HG02981 (cell line): Measurements from ENCODE around the gene KSR2.
A peak's percentile ranks its signal among the peaks of the same experiment; 100 is the strongest.
"Not testable (repeated sequence)": the region's sequence is repeated elsewhere in the genome, so short reads cannot be mapped to it uniquely, and the experiment has no call there.

Experiments
- ATAC-seq: cut with Tn5 transposase; IDR thresholded peaks from one replicate; pipeline ENCODE4 v1.9.1; 2021; ENCODE audit warnings: mild to moderate bottlenecking, moderate library complexity; ENCODE audit not compliant: unreplicated experiment

Gene KSR2

DNA sequence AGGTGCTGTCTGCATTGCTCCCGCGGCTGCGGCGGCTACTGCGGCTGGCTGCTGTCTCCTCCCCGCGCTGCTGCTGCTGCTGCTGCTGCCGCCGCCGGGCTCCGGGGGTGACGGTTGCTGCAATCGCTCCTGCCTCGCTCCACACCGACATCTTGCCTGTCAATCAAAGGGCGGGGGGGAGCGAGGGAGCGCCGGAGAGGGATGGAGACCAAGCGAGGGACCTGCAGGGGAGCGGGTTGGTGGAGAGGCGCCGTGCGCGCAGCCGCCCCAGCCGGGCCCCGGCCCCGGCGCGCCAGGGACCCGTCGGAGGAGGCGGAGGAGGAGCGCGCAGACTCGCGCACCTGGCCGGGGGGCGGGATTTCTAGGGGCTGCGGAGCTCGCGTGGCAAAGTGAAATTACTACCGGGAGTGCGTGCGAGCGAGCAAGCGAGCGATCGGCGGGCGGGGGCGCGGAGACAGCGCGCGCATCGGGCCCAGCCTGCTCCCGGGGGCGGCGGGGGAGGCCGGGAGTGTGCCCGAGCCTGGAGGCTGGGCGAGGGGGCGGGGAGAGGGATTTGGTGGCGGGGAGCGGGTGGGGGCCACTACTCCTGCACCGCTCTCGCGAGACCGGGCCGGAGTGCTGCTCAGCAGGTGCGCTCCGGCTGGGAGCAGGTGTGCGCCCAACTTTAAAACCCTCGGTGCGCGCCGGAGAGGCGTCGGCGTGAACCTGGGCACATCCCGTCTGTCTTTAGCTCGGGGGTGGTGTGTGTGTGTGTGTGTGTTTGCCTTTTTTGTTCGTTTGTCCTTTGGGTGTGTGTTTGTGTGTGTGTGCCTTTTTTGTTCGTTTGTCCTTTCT is at the start of gene KSR2:
KSR2 (minus strand) TSS at position 165 of the 834 bp plus-strand sequence. CDS start 735 bp downstream, outside the sequence.
- ATAC-seq, result peak; percentile 76

DNA sequence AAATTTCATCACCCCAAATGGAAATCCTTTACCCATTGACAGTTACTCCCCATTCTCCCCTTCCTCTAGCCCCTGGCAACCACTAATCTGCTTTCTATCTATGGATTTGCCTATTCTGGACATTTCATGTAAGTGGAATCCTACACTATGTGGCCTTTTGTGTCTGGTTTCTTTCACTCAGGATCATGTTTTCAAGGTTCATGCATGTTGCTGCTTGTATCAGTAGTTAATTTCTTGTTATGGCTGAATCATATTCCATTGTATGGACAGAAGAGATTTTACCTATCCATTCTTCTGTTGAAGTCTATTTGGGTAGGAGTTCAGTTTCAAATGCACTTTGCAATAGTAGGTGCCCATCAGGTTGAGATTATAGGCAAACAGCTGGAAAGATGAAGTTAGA is 49.1 kb upstream of the KSR2 start:
- ATAC-seq, result no peak

DNA sequence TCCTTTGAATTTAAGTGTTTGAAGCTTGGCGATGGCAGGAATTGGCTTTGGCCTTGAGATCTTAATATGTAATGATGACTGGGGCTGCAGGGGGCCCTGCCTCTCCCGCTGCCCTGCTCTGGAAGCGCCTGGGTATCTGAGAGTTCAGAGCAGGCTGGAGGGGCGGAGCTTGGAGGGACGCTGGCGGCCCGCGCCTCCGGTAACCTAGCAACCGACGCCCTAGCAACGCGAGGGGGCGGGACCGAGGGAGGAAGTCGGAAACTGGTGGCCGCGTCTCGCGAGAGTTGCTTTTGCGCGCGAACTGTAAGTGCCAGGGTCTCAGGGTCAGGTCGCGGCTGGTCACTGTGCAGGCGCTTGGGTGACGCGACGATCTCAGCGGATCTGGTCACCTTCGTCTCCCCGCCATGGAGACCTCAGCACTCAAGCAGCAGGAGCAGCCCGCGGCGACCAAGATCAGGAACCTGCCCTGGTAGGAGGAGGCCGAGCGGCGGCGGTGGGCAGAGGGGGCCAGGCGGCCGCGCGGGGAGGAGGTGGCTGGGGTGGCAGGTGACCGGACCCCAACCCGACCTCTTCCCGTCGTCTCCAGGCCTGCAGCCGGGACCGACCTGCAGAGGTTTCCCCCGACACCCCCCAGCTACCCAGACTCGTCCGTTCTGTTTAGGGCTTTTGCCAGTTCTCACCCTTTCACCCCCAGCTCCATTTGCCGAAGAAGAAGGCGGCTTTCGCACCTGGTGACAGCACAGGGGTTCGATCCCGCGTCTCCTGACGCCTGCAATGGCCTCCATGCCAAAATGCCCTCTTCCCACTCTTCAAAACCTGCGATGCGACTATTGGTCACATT is 47.9 kb upstream of the KSR2 start, which contains the start of gene RFC5:
RFC5 (plus strand) TSS at position 280 of the 841 bp plus-strand sequence; CDS start at position 405, 125 bp downstream.
- peak; percentile 93 for ATAC-seq

DNA sequence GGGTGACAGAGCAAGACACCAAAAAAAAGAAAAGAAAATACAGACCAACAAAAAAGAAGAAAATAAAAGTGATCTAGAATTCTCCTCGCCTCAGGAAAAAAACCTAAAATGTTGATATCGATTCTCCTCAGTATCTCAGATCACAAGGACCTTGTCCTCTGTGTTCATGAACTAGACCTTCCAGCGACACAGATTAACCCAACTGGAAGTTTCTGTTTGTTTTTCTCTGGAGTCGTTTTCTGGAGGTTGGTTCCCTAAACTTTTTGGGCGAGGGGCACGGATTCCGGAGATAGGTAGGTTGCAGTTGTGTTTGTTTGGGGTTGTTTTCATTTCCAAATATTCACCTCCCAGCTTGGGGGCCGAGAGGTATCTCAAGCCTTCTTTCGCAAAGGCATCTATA is 47.2 kb upstream of the KSR2 start:
- ATAC-seq, result no peak

DNA sequence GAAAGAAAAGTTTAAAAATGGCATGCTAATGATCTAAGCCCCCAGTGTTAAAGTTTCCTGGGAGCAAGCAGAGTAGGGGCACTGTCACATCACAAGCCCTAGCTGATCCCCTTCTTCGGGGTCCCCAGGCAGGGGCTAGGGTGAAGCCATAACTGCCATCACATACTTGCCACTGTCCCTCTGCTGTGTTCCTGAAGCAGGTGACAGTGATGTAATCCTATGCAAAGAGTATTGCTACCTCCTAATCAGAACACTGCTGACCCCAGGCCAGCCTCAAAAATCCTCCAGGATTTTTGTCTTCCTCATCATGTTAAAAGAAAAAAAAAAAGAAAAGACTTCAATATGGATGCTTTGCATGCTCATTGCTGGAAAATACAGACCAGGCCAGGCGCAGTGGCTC is 46.5 kb upstream of the KSR2 start:
- no peak for ATAC-seq

DNA sequence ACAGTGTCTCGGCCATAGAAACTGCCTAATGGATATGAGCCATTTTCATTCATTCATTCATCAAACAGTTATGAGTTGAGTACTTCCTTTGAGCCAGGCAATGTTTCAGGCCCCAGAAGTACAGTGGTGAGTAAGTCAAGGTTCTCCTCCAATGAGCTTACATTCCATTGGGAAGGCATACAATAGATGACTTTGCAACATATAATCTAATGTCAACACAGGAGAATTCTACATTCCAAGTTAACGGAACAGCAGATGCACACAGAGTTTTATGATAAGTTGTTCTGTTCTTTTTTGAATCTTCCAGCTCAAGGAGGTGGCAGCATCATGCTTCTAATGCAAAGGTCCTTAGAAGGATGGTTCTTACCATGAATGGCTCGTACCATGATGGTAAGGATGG is 44.5 kb upstream of the KSR2 start:
- no peak for ATAC-seq

DNA sequence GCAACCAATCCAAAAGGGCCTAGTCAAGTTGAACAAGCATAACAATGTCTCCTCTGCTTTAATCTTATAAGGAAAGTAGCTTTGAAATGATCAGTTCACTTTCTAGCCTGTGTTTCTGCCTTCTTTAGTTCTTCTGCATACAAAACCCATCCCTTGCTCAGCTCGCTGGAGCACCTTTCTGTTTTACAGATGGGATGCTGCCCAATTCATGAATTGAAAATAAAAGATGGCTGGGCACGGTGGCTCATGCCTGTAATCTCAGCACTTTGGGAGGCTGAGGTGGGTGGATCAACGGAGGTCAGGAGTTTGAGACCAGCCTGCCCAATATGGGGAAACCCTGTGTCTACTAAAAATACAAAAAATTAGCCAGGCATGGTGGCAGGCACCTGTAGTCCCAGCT is 43.2 kb upstream of the KSR2 start:
- no peak for ATAC-seq

DNA sequence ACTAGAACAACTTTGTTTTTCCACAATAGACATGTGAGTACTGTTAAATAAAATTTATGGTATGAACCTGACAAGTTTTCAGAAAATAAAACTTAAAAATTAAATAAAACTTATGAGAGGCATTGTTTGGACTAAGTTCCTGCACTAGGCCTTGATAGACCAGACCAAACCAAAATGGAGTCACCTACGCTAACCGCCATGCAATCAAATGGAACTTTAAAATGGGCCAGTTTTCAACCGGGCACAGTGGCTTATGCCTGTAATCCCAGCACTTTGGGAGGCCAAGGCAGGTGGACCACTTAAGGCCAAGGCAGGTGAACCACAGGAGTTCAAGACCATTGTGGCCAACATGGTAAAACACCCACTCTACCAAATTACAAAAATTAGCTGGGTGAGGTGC is 42.6 kb upstream of the KSR2 start:
- no peak for ATAC-seq

DNA sequence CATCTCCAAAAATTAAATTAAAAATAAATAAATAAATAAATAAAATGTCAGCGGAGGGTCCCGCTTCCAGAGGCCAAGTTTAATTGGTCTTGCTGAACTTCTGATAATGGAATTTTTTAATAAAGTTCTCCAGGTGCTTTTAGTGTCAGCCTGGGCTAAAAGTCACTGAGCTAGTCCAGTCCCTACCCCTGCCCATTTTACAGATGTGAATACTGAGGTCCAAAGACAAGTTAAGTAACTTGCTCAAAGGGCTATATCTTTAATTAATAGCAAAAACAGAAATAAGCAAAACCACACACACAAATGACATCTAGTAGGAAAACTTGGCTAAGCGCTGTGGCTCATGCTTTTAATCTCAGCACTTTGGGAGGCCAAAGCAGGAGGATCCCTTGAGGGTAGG is 42.1 kb upstream of the KSR2 start:
- ATAC-seq, result no peak

DNA sequence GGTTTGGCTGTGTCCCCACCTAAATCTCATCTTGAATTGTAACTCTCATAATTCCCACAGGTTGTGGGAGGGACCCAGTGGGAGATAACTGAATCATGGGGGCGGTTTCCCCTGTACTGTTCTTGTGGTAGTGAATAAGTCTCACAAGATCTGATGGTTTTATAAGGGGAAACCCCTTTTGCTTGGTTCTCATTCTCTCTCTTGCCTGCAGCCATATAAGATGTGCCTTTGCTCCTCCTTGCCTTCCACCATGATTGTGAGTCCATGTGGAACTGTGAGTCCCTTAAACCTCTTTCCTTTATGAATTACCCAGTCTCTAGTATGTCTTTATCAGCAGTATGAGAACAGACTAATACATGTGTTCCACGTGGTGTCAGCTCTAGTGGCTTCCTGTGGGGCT is 31.0 kb upstream of the KSR2 start:
- ATAC-seq, result not testable (repeated sequence)

DNA sequence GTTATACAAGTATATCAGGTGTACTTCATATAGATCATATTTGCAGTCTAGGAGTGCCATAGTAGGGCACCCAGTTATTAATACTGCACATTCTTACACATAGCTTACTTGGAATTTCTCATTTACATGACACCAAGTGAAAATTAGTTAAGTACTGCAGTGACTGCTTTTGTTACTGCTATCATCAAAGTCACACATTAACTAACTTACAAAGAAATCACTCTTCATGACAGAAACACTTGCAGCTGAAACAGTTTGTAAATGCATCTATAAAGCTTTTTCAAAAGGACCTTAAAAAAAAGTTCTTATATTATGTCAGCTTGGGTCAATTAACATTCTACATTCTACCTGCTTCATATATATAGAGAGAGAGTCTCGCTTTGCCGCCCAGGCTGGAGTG is 29.9 kb upstream of the KSR2 start:
- ATAC-seq, result no peak

DNA sequence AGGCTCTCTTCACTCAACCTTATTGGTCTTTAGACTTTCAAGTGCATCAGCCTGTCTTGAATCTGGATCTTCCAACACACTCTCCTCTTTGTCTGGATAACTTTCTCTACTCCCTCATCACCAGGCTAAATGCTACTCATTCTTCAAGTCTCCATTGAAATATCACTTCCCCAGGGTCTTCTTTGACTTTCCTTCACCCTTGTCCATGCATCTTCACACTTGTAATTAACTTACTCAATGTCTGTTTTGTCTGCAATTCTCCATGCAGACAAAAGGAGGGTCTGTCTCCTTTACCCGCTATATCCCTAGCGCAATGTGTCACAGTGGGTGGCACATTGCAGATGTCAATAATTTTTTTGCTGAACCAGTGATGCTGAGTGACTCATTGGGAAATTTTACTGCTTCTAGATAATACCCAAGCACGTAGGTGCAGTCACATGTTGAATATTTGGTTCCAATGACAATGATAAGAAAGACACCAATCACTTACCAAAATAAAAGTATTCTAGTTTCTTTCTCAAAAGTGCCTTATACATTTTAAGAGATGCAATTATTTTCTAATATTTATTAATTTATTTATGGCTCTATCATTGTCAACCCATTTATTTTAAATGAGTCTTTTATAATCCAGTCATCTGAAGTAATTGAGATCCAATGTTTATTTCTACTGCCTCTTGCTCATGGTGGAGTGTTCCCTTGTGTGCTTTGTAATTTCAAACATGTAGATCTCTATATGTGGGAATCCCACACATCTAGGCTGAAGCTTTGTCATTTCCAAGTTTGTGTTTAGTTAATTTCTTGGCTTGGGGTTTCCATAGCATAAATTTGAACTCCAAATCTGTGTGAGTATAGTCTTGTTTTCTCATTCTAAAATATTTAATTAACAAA is 26.0 kb upstream of the KSR2 start:
- no peak for ATAC-seq

DNA sequence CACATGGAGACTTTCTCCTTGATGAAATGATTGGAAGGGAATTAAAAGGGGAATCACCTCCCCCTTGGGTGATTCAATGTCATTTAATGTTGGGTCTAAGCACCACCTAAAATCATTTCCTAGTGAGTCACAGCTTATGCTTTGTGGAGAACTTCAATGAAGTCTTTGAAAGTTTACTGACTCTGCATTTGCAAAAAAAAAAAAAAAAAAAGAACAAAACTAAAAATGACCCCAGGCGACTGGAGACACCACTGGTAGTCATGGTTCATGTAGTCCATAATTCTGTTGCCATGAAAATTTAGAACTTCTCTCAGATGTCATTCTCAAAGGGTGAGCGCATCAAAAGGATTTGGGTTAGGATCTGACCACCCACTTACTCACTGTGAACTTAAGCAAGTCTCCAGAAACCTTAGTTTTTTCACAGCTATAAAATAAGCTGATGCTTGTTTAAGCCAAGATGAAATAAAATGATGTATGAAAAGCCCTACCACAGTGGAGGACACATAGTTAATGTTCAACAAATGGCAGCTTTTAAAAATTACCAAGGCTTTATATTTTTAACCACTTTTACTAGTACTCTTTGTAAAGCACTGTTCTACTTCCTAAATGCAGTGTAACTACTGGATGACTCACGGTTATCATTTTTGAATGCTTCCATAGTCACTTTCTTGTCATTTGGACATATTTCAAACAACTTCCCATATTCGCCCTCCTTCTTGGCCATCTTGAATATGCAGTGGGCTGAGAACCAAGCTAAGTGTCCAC is 18.1 kb upstream of the KSR2 start:
- ATAC-seq, result no peak

DNA sequence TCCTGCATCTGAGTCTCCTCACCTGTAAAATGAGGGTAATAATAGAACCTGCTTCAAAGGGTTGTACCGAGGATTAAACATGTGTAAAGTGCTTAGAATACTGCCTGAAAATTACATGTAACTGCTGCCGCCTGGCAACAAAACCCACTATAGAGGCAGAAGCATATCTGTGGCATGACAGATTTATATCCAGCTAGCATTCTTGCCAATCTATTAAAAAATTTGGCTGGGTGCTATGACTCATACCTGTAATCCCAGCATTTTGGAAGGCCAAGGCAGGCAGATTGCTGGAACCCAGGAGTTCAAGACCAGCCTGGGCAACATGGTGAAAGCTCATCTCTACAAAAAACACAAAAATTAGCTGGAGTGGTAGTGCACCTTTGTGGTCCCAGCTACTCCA is 16.4 kb upstream of the KSR2 start:
- no peak for ATAC-seq

DNA sequence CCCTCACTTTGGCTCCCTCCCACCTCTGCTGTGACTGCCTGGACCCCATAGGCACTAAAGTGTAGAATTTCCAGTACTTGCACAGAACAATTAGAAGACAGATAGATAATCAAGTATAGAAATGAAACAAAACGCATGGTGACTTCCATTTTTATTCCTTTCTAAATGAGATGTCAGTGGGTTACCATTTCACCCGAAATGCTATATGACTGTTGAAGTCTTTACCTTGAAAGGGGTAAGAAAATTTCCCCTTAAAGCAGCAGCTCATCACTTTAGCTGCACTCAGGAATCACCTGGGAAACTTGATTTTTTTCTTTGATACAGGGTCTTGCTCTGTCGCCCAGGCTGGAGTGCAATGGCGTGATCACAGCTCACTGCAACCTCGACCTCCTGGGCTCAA is 12.5 kb upstream of the KSR2 start:
- no peak for ATAC-seq

DNA sequence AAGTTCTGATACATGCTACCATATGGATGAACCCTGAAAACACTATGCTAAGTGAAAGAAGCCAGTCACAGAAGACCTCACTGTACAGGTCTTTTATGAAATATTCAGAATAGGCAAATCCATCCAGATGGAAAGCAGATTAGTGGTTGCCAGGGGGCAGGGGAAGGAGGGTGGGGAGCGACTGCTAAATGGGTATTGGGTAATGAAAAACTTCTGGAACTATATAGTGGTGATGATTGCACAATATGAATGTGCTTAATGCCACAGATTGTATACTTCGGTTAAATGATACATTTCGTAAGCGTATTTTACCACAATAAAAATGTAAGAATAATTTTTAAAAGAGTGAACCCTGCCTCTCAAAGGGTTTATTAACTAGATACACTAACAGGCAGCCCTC is 11.8 kb upstream of the KSR2 start:
- no peak for ATAC-seq

DNA sequence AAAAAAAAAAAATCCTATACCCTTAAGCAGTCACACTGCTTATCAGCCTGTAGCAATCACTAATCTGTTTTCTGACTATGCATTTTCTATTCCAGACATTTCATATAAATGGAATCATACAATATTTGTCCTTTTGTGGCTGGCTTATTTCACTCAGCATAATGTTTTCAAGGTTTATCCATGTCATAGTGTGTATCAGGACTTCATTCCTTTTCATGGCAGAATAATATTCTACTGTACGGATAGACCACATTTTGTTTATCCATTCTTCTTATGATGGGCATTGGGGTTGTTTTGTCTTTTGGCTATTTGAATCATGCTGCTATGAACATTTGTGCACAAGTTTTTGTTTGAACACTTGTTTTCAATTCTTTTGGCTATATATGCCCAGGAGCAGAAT is 8.6 kb upstream of the KSR2 start:
- ATAC-seq, result no peak

DNA sequence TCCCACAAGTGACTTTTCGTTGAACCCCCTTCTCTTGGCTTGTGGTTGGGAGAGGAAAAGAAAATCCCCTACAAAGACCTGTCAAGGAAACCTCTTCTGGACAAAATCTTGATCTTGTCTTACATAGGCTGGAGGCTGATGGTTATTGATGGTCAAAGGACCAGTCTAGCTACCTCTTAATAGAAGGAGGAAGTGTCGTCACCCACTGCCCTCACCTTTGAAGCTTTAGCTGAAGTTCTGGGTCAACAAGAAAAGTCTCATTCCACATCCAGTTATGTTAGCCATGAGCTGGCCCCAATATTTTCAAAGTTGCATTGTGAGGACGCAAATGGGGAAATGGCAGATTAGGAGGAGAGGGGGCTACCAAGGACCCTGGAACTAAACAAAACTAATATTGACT is 6.2 kb upstream of the KSR2 start:
- ATAC-seq, result no peak

DNA sequence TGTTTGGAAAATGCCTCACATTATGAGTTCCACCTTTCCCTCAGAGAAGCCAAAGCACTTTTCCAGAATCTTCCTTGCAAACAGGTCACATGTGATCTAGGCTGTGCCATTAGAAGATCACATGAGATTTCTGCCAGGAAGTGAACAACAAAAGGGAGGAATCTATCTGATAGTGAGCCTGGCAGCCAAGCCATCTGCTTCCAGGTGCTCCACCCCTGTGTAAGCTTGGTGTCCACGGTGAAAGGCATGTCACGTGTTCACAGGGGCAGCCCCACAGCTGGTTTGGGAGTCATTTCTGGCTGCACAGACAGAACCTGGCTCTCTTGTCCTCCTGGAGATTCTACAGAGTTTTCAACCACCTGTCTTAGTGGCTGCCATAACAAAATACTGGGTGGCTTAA is 3.5 kb upstream of the KSR2 start:
- no peak for ATAC-seq

DNA sequence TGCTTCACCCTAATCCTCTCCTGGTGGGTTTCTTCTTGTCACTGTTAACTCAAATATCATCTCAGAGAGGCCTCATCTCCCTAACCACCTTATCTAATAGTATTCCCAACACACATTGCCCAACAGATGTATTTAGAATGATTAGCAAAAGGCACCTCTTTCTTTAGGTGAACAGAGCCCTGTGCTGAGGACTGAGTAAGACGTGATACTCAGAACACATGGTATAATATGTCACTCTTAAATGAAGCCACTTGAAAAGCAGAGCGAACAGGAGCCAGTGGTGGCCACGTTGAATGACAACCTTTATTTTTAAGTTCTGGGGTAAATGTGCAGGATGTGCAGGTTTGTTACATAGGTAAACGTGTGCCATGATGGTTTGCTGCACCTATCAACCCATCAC is 1.5 kb upstream of the KSR2 start:
- ATAC-seq, result no peak
